Measurements from ENCODE around the gene HS2ST1.

- TF ChIP-seq CTCF (tag by site-specific recombination; IDR thresholded peaks at IDR 0.05) (no peak), PRDM4 (tag by site-specific recombination; IDR thresholded peaks at IDR 0.05) (no peak), YY1 (tag by site-specific recombination; IDR thresholded peaks at IDR 0.05) (no peak), ZNF548 (tag by site-specific recombination; IDR thresholded peaks at IDR 0.05) (no peak), ZNF830 (tag by site-specific recombination; IDR thresholded peaks at IDR 0.05; ENCODE audit: low read depth) (no peak), ZNF626 (tag by site-specific recombination; IDR thresholded peaks at IDR 0.05) (no peak), ATF2 (tag by site-specific recombination; IDR thresholded peaks at IDR 0.05; ENCODE audit: low read depth) (no peak), ZNF221 (tag by site-specific recombination; IDR thresholded peaks at IDR 0.05; ENCODE audit: borderline replicate concordance) (no peak), ZNF600 (tag by site-specific recombination; IDR thresholded peaks at IDR 0.05) (no peak), ZBTB11 (tag by site-specific recombination; conservative IDR thresholded peaks at IDR 0.05; ENCODE audit: low read depth) (no peak)
Measured at GRCh38 chr1:87058343-87058649, 143.9 kb downstream of the HS2ST1 start.
